HFF-Myc (cell line): ENCODE data around the gene GRM8.

Experiments used
- DNase-seq: peaks from one replicate; pipeline ENCODE4 v3.0.0-alpha.2; 2011; ENCODE audit warnings: low read depth; ENCODE audit errors: extremely low read depth
- H3K4me3 ChIP-seq: replicated peaks from 2 replicates; pipeline ENCODE4 v1.5.1; 2011; ENCODE audit warnings: low read depth, mild to moderate bottlenecking, control low read depth, low read length
- CTCF ChIP-seq: IDR thresholded peaks from 2 replicates; pipeline ENCODE4 v1.5.1; 2012; ENCODE audit warnings: mild to moderate bottlenecking, low read depth, low read length, control low read depth; ENCODE audit errors: missing control alignments

The GRM8 gene

GRCh38 chr7:126776498-126776897, 476.2 kb downstream of the GRM8 start:
- DNase-seq, result no peak
- no peak overlapping the region for H3K4me3 ChIP-seq
- TF ChIP-seq CTCF, result no peak

- TF ChIP-seq CTCF, result no peak
- no peak overlapping the region for H3K4me3 ChIP-seq
- DNase-seq, result no peak
Measured at GRCh38 chr7:126774077-126774476, 478.7 kb downstream of the GRM8 start.

- TF ChIP-seq CTCF, result no peak
- no peak for DNase-seq
- H3K4me3 ChIP-seq, result no peak overlapping the region
Measured at GRCh38 chr7:126768836-126769235, 483.9 kb downstream of the GRM8 start.

- no peak overlapping the region for H3K4me3 ChIP-seq
- no peak for DNase-seq
- no peak for TF ChIP-seq CTCF
Measured at GRCh38 chr7:126760914-126761577, 491.7 kb downstream of the GRM8 start.

GRCh38 chr7:126755381-126755780, 497.4 kb downstream of the GRM8 start:
- H3K4me3 ChIP-seq, result no peak overlapping the region
- DNase-seq, result no peak
- no peak for TF ChIP-seq CTCF

GRCh38 chr7:126750207-126750911, 502.4 kb downstream of the GRM8 start:
- DNase-seq, result no peak
- H3K4me3 ChIP-seq, result no peak overlapping the region
- TF ChIP-seq CTCF, result no peak
